ENCODE results near the gene PLEKHG4.
A peak's percentile ranks its signal among the peaks of the same experiment; 100 is the strongest.

The PLEKHG4 gene

GRCh38 chr16:67294171-67294757 lies 14.9 kb downstream of the PLEKHG4 start:
- no peak for DNase-seq

- no peak for DNase-seq
Observed at GRCh38 chr16:67294938-67295361, 15.6 kb downstream of the PLEKHG4 start.

DNA sequence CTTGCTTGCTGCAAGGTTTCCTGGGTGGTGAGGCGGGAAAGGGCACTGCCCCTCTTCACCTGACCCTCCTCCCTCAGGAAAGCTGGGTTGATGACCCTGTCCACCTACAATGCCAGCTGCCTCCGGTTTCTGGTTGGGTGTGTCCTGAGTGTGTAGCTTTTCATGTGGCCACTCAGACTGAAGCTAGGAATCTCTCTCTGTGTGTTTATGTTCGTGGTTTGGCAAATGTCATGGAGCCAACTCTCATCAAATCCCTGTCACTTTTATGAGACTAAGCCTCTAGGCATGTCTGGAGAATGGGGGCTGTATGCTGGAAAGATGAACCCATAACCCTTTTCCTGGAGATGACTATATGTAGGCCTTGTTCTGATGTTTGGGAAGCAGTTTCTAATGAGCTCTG lies 17.1 kb downstream of the PLEKHG4 start:
- no peak for DNase-seq

DNA sequence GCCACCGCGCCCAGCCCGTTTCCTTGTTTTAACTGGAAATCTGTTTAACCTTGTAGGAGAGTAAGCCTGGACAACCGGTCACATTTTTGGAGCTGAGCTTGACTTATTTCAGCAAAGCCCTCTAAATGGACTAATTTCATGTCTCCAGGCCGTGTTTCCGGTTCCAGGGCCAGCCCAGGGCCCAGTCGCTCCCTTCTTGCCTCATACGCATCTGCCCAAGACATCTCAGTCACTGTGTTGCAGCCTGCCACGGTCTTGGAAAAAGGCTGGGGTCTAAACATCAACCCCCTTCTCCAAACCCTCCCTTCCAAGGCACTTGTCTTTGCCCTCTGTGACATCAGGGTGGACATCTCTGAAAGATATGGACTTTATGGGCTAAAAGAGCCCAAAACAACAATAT lies 18.9 kb downstream of the PLEKHG4 start:
- no peak for DNase-seq

GRCh38 chr16:67299269-67299668 lies 19.9 kb downstream of the PLEKHG4 start:
- DNase-seq: no peak

GRCh38 chr16:67301080-67301782 lies 21.9 kb downstream of the PLEKHG4 start:
- no peak for DNase-seq

DNA sequence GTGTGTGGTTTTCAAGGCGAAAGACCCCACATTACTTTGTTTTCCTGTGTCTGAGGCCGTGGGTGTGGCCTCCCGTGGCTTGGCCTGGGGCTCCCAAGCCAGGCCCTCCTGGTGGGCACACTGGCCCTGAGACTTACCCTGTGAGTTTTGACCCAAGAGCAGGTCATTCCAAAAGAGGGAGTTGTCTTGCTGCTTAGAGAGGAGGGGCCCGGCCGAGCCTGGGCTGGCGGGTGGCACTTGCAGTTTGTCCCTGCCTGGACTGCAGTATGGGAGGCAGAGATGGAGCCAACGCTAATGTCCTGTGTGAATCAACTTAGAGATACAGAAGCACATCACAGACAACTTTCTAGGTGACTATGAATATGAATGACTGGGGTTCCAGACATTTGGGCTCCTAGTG lies 22.7 kb downstream of the PLEKHG4 start:
- DNase-seq: no peak

- no peak for DNase-seq
Observed at GRCh38 chr16:67302970-67303369, 23.6 kb downstream of the PLEKHG4 start.

GRCh38 chr16:67304020-67304419 lies 24.7 kb downstream of the PLEKHG4 start:
- no peak for DNase-seq

GRCh38 chr16:67305216-67306071 lies 26.1 kb downstream of the PLEKHG4 start:
- no peak for DNase-seq

DNA sequence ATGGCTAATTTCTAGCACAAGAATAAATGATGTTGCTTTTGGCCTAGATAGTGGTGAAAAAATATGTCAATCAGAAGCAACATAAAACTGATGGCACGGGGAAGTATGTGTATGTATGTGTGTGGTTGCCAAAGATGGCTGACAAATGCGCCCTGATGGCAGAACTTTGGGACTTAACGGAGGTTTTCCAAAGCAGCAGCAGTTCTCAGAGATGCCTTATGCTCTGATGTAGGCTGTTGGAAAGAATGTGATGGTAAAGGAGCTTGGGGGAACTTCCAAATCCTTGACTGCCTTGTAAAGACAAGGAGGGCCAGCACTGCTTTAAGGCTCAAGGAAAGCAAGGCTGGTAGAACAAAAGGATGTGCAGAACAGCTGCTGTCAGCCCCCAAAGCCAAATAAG lies 31.2 kb downstream of the PLEKHG4 start:
- DNase-seq: no peak

DNA sequence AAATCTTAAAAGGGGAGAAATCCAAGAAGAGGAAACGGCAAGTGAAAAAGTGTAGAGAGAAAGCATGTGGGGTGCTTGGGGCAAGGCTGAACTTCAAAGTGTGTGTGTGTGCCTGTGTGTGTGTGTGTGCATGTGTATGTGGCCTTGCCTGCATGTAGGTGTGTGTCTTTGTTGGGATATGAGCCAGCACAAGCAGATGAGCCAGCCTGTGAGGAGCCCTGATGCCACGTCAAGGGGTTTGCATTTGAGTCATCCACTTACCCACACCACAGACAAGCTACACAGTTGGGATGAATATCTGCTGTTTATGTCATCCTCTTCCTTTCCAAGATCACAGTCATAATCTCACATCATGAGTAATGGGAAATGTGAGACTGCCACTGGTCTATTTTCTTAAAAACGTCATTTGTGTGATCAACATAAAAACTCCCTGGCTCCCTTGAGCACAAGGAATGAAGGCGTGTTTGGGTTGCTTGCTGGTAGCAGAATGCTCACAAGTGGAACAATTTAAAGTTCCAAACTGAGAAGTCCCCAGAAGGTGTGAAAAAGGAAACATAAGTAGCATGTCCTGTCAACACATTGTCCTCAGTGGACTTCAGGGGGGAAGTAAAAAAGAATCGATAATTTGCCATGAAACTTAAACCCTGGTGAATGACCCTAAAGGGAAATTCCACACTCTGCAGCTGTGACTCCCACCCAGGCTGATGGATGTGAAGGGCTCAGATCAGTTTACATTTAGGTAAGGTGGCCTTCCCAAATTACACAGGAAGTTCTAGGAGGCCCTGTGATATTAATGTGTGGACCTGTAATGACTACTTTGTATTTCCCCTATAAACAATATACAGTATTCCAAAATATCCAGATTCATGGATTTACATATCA lies 32.5 kb downstream of the PLEKHG4 start:
- DNase-seq: no peak

- DNase-seq: no peak
Observed at GRCh38 chr16:67312719-67313118, 33.4 kb downstream of the PLEKHG4 start.

- DNase-seq: no peak
Observed at GRCh38 chr16:67317853-67318252, 38.5 kb downstream of the PLEKHG4 start.

- no peak for DNase-seq
Observed at GRCh38 chr16:67326115-67326471, 46.8 kb downstream of the PLEKHG4 start.

- DNase-seq: peak; percentile 57
Observed at GRCh38 chr16:67326472-67327309, 47.4 kb downstream of the PLEKHG4 start, which contains the start of the genes KCTD19 and LRRC36. Gene KCTD19, minus strand, starts transcription at chr16:67326741. Its CDS starts 34 bp downstream, at chr16:67326707. Gene LRRC36, plus strand, starts transcription at chr16:67326815. Its CDS starts 48 bp downstream, at chr16:67326863.

- no peak for DNase-seq
Observed at GRCh38 chr16:67327743-67328142, 48.4 kb downstream of the PLEKHG4 start.

DNA sequence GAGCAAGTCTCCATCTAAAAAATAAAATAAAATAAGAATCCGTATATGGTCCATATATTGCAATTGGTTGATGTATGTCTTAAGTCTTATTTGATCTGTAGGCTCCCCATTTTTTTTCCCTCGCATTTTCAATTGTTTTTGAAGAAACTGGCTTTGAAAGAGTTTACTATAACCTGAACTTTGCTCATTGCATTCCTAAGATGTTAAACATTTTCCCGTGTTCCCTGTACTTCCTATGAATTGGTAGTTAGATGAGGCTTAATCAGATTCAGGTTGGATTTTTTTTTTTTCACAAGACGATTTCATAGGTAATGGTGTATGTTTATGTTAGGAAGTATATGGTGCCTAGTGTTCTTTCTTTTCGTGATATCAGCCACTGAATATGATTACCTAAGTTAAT lies 50.6 kb downstream of the PLEKHG4 start:
- no peak for DNase-seq

- DNase-seq: no peak
Observed at GRCh38 chr16:67333315-67333714, 54.0 kb downstream of the PLEKHG4 start.

- no peak for DNase-seq
Observed at GRCh38 chr16:67336116-67336515, 56.8 kb downstream of the PLEKHG4 start.

DNA sequence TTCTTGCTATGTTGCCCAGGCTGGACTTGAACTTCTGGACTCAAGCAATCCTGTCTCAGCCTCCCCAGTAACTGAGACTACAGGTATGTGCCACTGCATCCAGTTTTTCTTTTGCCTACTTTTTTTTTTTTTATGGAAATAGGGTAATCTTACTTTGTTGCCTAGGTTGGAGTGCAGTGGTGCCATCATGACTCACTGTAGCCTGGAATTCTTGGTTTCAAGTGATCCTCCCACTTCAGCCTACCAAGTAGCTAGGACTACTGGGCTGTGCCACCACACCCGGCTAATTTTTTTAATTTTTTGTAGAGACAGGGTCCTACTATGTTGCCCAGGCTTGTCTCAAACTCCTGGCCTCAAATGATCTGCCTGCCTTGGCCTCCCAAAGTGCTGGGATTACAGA lies 57.3 kb downstream of the PLEKHG4 start:
- DNase-seq: no peak
